Sigmoid colon (tissue), 4 donors: ENCODE results near the gene NAA38.
A peak's percentile ranks its signal among the peaks of the same experiment; 100 is the strongest.

Source experiments
- EP300 ChIP-seq, 4 donors: sonication (generic); formaldehyde crosslinking; IDR thresholded peaks; one replicate each; pipeline ENCODE4 v1.6.1; 2017; ENCODE audit warnings: antibody characterized with exemption in 4 of 4
- POLR2A ChIP-seq, 2 donors: fragments of 450-650 bp; IDR thresholded peaks; one replicate each; pipeline ENCODE4 v1.6.1; 2016; ENCODE audit warnings: antibody characterized with exemption in 2 of 2, mild to moderate bottlenecking in 2 of 2, moderate library complexity in 2 of 2
- POLR2AphosphoS5 ChIP-seq, 4 donors: sonication (generic); formaldehyde crosslinking; IDR thresholded peaks; one replicate each; pipeline ENCODE4 v1.6.1; 2017; ENCODE audit warnings: antibody characterized with exemption in 4 of 4
- TF ChIP-seq, protein P1 (sequence below), 4 experiments: fragments of 450-650 bp in 3 of 4; fragments of 200-600 bp in 1 of 4; IDR thresholded peaks; one replicate each; pipeline ENCODE4 v1.5.1; 2016 to 2019; ENCODE audit warnings: antibody characterized with exemption in 4 of 4, mild to moderate bottlenecking in 3 of 4, moderate library complexity in 2 of 4

DNA sequence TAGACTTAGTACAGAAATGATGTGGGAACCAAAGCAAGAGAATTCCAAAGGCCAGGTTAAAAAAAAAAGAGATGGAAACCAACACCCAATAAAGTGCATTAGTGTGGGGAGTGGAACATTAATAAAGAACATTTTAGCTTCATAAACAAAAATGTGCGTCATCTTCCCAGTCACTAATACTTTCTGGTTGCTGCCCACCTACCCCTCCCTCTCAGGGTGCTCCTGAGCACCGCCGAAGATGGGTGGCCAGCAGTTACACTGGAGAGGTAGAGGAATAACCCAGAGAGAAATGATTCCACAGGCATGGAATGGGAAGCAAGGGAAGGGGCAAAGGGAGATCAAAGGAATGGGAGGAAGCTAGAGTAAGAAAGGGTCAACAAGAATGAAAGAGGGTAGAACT is 25.3 kb upstream of the NAA38 start:
- TF ChIP-seq, protein P1, sequence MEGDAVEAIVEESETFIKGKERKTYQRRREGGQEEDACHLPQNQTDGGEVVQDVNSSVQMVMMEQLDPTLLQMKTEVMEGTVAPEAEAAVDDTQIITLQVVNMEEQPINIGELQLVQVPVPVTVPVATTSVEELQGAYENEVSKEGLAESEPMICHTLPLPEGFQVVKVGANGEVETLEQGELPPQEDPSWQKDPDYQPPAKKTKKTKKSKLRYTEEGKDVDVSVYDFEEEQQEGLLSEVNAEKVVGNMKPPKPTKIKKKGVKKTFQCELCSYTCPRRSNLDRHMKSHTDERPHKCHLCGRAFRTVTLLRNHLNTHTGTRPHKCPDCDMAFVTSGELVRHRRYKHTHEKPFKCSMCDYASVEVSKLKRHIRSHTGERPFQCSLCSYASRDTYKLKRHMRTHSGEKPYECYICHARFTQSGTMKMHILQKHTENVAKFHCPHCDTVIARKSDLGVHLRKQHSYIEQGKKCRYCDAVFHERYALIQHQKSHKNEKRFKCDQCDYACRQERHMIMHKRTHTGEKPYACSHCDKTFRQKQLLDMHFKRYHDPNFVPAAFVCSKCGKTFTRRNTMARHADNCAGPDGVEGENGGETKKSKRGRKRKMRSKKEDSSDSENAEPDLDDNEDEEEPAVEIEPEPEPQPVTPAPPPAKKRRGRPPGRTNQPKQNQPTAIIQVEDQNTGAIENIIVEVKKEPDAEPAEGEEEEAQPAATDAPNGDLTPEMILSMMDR (IDR thresholded peaks at IDR 0.05), result no peak
- TF ChIP-seq POLR2A (IDR thresholded peaks at IDR 0.05), result no peak
- peak in 1 of 4 donors; percentile 28 for TF ChIP-seq POLR2AphosphoS5 (IDR thresholded peaks at IDR 0.05)
- TF ChIP-seq EP300 (IDR thresholded peaks at IDR 0.05), result no peak
